GM19397 (cell line): ENCODE results near the gene PDE1A.
"Not testable (repeated sequence)": the region's sequence is repeated elsewhere in the genome, so short reads cannot be mapped to it uniquely, and the experiment has no call there.

Experiments
- ATAC-seq: cut with Tn5 transposase; IDR thresholded peaks from one replicate; pipeline ENCODE4 v1.9.1; 2021; ENCODE audit warnings: mild to moderate bottlenecking, moderate library complexity; ENCODE audit not compliant: unreplicated experiment

The PDE1A gene

DNA sequence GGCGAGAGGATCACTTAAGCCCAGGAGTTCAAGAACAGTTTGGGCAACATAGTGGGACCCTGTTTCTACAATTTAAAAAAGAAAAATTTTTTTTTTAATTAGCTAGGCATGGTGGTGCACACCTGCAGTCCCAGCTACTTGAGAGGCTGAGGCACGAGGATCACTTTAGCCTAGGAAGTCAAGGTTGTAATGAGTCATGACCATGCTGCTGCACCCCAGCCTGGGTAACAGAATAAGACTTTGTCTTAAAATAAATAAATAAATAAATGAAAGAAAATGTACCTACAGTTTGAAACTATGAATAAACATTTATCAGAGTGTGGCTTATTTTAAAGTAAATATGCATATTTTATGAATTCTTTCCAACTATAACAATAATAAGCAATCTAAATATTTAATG, 16.7 kb downstream of the PDE1A start:
- ATAC-seq: no peak

DNA sequence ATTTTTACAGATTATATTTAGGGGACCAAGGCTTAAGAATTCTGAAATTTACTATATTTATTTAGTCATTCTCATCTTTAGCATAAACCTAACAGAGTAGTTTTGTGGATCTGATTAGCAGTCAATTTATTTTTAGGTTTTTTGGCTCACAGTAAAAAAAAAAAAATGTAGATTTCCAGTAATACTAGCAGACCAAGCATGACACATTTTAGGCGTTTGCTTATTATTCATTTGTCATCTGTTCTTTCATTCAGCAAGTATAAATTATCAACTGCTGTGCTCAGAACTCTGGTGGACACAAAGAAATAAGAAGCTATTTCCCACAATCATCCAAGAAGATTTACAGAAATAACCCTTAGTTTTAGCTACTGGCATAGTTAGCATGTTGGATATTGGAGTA, 20.6 kb downstream of the PDE1A start:
- no peak for ATAC-seq

DNA sequence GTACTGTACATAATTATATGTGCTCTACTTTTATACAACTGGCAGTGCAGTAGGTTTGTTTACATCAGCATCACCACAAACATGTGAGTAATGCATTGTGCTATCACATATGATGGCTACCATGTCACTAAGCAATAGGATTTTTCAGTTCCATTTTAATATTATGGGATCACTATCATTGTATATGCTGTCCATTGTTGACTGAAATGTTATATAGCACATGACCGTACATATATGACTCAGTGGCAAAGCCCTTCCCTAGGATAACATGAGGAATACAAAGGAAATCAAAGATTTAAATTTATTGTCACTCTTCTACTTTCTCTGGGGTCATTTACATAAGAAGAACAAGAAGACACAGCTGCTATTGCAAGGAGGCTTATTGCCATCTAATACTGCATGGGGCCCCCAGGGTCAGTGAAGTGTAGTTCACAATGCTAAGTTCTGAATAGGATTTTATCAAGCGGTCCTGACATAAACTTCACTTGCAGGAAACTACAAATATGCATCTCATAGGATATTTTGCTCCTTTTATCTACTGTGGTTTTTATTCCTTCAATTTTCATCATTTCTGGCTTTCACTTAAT, 21.8 kb downstream of the PDE1A start:
- ATAC-seq: no peak

DNA sequence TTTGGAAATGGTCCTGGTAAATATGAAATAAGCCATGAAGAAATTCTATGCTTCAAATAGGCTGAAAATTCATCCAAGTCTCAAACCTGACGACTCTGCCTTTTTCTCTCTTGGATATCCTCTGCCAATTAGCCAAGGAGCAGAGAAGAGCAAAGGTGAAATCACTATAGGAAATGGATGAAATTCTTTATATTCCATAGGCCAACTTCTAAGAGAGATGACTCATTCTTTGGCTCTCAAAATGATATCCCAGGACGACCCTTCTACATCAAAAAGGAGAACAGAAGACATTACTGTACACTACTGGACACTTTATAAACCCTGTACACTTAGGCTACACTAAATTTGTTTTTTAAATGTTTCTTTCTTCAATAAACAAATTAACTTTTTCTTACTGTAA, 22.7 kb downstream of the PDE1A start:
- ATAC-seq: no peak

DNA sequence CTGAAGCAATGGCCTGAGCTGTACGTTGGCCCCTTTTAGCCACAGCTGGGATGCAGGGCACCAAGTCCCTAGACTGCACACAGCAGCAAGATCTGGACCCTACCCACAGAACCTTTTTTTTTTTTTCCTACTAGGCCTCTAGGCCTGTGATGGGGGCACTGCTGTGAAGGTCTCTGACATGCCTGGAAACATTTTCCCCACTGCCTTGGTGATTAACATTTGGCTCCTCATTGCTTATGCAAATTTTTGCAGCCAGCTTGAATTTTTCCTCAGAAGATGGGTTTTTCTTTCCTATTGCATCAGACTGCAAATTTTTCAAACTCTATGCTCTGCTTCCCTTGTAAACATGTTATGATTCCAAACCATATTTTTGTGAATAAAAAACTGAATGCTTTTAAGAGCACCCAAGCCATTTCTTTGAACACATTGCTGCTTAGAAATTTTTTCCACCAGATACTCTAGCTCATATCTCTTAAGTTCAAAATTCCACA, 33.5 kb downstream of the PDE1A start:
- ATAC-seq: no peak

DNA sequence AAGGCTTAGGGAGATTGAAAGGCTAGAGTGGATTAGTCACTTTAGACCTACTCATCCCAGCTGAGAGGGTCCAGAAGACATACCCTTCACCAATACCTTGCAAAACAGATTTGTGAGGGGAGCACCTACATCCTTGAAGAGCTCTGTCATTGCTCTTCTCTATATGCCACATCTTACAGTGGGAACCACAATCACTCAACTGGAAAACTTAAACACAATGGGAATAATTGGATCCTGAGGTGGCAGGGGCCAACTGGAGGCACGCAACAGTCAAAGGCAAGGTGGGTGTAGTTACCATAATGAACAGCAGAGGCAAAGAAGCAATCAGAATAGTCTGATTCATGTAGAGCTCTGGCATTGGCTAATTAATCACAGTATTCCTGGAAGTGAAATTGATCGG, 35.4 kb downstream of the PDE1A start:
- ATAC-seq: no peak

DNA sequence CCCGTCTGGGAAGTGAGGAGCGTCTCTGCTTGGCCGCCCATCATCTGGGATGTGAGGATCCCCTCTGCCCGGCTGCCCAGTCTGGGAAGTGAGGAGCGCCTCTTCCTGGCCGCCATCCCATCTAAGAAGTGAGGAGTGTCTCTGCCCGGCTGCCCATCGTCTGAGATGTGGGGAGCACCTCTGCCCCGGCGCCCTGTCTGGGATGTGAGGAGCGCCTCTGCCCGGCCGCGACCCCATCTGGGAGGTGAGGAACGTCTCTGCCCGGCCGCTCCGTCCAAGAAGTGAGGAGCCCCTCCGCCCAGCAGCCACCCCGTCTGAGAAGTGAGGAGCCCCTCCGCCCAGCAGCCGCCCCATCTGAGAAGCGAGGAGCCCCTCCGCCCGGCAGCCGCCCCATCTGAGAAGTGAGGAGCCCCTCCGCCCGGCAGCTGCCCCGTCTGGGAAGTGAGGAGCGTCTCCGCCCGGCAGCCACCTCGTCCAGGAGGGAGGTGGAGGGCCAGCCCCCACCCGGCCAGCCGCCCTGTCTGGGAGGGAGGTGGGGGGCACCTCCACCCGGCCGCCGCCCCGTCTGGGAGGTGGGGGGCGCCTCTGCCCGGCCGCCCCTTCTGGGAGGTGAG, 40.5 kb downstream of the PDE1A start:
- not testable (repeated sequence) for ATAC-seq

DNA sequence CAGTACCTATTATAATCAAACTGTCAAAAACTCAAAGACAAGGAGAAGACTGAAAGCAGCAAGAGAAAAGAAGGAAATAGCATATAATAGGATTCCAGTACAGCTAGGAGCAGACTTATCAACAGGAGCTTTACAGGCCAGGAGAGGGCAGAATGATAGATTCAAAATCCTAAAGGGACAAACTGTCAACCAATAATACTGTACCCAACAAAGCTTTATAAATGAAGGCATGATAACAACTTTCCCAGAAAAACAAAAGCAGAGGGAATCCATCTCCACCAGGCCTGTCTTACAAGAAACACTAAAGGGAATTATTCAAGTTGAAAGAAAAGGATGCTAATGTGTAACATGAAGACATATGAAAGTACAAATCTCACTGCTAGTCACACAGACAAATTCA, 42.0 kb downstream of the PDE1A start:
- no peak for ATAC-seq

DNA sequence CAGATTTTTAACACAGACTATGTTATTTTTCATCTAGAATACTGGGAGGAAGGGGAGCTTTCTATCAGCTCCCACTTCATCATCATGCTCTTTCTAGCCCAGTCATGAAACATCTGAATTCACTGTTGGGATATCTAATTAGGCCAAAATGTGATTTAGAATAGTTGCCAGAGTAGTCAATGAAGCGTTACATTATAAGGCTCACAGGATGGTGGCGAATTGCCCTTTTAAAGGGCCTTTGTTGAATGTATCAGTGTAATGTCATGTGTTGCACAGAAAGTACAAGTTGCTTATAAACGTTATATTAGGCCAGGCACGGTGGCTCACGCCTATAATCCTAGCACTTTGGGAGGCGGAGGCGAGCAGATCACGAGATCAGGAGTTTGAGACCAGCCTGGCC, 45.6 kb downstream of the PDE1A start:
- no peak for ATAC-seq

DNA sequence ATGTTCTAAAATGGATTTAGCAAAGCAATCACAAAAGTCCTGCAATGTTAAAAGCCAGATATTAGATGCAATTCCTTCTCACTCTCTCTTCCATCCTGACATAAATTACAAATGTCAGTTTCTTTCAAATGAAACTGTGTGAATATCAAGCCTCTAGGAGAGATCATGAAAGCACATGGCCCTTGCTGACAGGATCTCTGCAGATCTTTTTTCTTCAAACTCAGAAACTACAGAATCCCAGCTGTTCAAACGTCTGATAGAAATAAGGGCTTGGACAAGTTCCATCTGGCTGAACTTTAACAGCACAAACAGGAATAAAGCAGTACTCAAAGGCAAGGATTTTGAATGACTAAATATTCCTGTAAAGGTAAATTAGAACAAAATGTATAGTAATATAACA, 47.6 kb downstream of the PDE1A start:
- ATAC-seq: no peak

DNA sequence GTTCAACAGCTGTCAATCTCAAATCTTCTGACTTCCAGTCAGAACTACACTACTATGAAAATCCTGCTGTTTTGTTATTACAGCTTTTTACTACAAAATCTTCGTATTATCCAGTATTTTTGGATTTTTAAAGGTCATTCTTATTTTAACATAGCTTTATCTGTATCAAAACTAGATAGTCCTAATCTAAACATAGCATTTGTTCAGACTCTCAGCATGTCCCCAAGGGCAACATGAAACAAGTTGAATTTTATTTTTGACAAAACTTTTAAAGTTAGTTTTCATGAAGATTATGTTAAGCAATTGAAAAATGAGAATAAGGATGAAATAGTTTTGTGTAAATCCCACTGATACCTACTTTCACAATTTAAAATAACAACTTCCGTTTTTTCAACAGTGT, 48.1 kb downstream of the PDE1A start:
- ATAC-seq: no peak

DNA sequence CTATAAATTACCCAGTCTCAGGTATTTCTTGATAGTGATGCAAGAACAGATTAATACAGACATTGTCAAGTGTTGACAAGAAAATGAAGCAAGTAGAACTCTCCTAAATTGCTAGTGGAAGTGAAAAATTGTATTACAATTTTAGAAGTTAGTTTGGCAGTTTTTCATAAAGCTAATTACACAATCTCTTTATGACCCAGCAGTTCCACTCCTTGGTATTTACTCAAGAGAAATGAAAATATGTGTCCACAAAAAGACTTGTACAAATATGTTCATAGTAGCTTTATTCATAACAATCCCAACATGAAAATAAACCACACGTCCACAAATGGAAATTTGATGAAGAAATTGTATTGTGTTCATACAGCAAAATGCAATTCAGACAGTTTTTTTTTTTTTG, 49.4 kb downstream of the PDE1A start:
- ATAC-seq: no peak

DNA sequence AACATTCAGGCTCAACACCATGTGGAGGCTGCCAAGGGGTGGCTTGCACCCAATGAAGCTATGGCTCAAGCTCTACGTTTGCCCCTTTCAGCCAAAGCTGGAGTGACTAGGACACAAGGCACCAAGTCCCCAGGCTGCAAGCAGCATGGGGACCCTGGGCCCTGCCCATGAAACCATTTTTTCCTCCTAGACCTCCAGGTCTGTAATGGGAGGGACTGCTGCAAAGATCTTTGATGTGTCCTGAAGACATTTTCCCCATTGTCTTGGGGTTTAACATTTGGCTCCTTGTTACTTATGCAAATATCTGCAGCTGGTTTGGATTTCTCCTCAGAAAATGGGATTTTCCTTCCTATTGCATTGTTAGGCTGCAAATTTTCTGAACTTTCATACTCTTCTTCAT, 51.0 kb downstream of the PDE1A start:
- ATAC-seq: no peak

DNA sequence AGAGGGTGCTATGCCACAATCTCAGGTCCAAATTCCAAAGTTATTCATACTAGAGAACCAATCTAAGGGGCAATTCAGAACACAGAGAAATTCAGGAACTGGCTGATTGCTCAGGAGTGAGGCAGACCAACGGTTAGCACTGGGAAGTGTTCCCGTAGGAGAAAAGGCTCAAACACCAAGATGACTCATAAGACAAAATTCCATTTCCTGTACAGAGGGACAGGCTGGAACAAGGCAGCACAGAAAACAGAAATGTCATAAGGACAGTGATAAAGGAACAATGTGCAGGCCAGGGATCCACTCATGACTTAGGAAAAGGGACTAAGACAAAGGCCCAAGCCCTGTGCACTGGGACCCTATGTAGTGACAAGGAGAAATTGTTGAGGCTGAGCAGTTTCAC, 54.2 kb downstream of the PDE1A start:
- no peak for ATAC-seq

DNA sequence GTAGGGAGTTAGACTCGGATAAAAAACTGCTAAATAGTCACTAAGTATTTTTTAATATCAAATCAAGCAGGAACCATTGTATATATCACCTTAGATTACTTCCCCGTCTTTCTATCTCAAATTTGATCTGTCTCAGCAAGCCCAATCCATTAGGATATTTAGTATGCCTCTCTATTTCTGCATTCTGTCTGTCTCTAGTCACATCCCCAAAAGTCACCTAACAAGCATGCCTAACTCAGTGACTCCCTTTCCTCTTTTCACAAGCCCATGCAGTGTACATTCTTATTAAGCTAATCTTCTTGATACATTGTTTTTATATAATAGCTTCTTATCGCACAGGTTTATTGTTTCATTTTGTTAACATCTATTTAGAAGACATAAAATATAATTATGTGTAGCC, 57.8 kb downstream of the PDE1A start:
- no peak for ATAC-seq

DNA sequence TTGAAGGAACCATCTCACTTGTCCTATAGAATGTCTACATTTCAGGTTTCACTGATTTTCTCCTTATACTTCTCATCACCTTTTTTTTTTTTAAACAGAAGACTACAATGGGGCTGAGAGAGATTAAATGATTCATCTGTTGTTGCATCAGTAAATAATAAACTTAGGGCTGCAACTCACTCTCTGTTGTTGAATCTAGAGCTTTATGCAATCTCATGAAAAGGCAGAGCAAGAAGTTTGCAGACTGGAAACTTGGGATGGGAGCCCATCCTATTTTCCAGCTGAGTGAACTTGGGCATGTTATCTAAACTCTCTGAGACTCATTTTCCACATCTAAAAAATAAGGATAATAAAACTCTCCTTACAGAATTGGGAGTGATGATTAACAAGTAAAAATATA, 58.4 kb downstream of the PDE1A start:
- no peak for ATAC-seq

DNA sequence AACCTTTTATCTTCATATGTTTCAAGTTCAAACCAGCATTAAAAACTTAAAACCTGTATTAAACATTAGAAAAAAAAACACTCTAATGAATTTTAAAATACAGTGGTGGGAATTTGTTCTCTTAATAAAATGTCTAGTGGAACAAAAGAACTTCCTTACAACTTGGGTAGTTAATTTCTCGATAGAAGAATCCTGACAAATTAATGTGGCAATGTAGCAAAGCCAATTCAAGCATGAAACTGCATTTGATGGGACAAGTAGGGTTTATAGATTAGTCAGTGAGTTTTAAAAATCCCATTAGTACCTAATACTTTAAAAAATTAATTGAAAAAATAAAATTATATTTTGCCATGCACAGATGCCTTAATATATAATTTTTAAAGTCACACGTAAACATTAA, 59.4 kb downstream of the PDE1A start:
- no peak for ATAC-seq

DNA sequence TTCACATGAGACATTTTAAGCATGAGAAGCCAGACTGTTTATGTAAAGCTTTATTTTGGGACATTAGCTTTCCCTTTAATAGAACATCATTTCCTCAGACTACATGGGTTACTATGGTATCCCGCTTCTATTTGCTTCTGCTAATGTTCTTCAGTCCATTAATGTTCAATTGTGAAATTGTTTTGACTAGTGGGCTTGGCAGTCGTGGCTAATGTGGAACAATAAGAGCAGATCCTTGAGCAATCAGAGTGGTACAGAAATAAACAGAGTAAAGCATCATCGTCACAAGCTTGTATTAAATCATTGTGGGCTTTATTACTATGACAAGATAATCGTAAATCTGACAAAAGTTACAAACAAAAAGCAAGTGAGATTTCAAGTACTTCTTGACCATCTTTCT, 60.2 kb downstream of the PDE1A start:
- ATAC-seq: no peak

DNA sequence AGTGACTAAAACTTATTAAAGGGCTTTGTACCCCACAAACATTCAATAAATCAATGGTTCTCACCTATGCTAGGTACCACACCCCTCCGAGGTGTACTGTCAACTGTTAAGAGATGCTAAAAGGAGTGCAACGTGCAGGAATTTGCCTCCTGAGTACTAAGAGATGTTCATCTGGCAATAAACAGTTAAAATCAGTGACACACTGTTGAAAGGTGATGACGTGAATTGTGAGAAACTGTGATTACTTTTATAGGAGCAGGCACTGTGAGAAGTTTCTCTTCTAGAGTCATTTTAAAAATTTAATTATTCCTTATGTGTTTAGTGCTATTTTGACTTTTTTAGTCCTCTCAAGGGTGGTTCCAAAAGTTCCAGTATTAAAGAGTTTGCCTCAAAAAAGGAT, 61.0 kb downstream of the PDE1A start:
- ATAC-seq: no peak

DNA sequence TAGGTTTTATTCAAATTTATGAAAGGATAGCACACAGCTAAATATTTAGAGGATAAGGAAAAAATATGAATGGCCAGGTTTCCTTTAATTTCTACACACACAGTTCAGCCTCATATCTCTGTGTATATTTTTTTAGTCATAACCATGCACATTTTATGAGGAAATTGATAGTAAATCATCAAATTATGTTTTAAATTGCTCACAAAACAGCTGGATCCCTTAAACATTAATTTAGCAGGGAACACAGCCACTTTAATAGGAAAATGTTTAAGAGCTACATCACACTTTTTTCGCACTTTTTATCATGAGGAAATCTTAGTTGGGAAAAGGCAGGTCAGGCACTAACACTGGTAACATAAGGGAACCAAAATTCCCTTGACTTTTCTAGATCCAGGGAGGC, 65.4 kb downstream of the PDE1A start:
- no peak for ATAC-seq

DNA sequence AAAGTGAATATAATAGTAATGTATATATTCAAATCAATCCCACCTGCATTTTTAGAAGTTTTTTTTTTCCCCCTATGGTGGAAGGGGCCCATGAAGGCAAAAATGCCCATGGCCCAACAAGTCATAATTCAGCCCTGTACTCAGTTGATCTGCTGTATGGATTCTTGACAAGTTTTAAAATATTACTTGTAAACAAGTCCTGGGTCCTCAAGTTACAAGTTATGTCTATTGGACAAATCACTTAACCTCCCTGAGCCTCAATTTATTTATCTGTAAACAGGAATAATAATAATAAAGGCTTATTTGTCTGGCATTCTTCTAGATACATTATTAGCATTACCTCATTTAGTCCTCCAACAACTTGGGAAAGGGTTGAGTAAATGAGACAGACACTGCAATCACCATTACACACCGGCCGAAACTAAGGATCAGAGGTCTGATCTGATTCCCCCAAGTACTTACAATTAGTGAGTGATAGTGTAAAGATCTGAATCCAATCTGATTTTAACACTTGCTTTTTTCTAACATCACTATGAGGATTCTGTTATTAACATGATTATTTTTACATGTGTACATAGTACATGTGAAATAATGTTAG, 66.1 kb downstream of the PDE1A start:
- no peak for ATAC-seq

DNA sequence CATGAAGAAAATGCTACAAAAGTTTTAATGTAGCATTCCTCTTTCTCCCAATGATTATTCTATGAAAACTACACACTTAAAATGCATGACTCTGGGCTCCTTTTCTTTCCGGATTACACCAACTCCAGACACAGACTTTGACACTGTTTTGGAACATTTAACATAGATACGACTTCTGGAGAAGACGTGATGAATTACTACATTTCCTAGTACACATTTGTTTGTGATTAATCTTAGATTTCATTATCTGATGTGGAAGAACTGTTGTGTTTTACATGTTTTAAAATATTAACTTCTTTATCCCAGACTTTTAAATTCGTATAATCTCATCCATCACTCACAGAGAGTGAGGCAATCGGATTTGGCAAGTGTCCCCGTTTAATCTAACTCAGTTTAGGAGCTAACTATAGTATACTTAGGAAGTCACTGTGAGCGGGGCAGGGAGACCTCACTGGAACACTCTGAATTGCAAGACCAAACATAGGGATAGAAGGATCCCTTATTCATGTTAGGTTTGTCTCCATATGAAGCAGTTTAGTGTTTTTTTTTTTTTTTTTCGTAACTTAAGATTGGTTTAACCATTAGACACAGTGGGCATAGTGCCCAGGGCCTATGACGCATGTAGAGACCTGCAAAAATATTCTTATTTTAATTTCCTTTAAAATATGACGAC, 66.7 kb downstream of the PDE1A start:
- no peak for ATAC-seq
